Fibroblast of mammary gland (primary cell): ENCODE results near the gene AIG1.

Source experiments
- DNase-seq: peaks from one replicate; pipeline ENCODE4 v3.0.0-alpha.2; 2010; ENCODE audit warnings: low read depth
- H3K4me3 ChIP-seq: 2 replicates; pipeline ENCODE4 v1.5.1; 2011; ENCODE audit warnings: low read depth, mild to moderate bottlenecking, low read length, moderate library complexity; ENCODE audit not compliant: control insufficient read depth
- TF ChIP-seq, protein P1 (sequence below): conservative IDR thresholded peaks from 2 replicates; pipeline ENCODE4 v1.5.1; 2011; ENCODE audit warnings: low read depth, low read length, inconsistent platforms; ENCODE audit not compliant: control insufficient read depth, insufficient read depth

AIG1 gene

DNA sequence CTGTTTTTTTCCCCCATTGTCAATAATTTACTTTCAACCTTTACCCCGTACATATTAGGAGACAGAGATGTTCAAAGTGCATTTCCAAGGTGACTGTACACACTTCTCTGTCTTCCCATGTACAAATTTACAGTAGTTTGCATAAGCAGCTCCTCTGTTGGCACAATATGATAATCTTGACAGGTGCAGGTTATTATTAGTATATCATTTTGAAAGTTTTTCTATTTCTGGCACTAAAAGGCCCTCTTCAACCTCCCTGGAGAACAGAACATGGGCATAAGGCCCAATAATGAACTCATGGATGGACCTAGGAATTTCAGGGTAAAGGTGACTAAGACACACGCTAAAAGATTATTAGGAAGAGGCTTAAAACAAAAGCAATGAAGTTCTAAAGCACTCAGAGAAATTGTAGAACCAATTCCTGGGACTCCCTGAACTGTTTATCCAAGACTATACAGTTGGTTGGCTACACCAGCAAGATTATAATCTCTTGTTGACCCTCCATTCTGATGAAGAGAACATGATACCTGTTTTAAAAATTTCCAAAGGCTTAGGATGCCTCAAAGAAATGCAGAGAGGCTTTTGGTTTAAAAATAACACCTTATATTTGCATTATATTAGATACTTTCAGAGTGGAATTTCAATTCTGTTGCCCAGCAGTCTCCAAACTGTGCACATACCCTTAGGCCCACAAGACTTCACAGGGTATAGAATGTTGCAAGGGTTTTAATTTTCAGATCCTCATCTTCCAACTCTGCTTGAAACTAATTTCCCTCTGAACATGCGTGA, 1.1 kb downstream of the AIG1 start:
- peak; percentile 56 for DNase-seq
- TF ChIP-seq, protein P1, sequence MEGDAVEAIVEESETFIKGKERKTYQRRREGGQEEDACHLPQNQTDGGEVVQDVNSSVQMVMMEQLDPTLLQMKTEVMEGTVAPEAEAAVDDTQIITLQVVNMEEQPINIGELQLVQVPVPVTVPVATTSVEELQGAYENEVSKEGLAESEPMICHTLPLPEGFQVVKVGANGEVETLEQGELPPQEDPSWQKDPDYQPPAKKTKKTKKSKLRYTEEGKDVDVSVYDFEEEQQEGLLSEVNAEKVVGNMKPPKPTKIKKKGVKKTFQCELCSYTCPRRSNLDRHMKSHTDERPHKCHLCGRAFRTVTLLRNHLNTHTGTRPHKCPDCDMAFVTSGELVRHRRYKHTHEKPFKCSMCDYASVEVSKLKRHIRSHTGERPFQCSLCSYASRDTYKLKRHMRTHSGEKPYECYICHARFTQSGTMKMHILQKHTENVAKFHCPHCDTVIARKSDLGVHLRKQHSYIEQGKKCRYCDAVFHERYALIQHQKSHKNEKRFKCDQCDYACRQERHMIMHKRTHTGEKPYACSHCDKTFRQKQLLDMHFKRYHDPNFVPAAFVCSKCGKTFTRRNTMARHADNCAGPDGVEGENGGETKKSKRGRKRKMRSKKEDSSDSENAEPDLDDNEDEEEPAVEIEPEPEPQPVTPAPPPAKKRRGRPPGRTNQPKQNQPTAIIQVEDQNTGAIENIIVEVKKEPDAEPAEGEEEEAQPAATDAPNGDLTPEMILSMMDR: no peak
- H3K4me3 ChIP-seq: peak overlapping the region; percentile 78

DNA sequence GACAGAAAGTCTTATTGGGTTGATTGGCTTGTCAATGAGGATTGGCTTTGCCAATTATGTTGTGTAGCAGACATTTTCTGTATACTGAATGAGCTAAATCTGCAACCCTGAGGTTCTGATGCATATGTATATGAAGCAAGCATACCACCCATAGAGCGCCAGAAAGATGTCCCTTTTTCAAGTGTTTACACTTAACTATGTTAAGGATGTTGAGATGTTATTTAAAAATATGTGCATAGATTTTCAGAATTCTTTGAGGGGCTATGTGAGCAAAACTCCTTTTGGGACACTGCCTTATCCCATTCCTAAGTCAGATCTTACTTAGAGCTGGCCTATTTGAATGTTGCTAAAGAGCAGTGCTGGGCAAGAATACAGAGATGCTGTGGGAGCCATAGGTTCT, 1.9 kb downstream of the AIG1 start:
- no peak for DNase-seq
- no peak overlapping the region for H3K4me3 ChIP-seq
- TF ChIP-seq, protein P1: no peak

DNA sequence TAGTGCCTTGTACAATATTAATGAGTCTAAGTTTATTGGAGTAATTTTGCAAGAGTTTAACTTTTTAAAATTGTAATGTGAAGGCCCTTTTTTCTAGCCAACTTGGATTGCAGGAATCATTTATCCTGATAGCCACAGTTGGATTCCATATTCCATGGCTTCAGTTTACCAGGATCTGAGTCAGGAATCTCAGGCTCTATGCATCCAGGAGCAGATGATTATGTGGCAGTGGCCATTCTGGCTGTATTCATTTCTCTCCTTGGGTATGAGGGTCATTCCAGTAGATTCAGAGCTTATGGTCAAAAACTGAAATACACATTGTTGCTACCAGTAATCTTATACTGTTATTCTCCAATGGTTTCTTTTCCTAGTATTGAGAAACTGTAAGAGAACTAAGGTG, 2.9 kb downstream of the AIG1 start:
- no peak overlapping the region for H3K4me3 ChIP-seq
- no peak for DNase-seq
- TF ChIP-seq, protein P1: no peak

DNA sequence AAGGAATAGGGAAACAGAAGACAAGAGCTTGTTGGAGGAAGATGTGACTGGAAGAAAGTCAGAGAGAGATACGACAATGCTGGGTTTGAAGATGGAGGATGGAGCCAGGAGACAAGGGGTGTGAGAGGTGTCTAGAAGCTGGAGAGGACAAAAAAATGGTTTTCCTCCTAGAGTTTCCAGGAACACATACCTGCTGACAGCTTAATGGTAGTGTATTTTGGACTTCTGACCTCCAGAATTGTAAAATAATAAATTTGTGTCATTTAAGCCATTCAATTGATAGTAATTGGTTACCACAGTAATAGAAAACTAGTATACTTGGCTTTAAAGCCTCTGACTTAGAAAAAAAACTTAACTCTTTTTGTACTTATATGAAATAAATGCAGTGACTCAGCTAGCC, 3.6 kb downstream of the AIG1 start:
- TF ChIP-seq, protein P1: no peak
- no peak for DNase-seq
- H3K4me3 ChIP-seq: no peak overlapping the region

DNA sequence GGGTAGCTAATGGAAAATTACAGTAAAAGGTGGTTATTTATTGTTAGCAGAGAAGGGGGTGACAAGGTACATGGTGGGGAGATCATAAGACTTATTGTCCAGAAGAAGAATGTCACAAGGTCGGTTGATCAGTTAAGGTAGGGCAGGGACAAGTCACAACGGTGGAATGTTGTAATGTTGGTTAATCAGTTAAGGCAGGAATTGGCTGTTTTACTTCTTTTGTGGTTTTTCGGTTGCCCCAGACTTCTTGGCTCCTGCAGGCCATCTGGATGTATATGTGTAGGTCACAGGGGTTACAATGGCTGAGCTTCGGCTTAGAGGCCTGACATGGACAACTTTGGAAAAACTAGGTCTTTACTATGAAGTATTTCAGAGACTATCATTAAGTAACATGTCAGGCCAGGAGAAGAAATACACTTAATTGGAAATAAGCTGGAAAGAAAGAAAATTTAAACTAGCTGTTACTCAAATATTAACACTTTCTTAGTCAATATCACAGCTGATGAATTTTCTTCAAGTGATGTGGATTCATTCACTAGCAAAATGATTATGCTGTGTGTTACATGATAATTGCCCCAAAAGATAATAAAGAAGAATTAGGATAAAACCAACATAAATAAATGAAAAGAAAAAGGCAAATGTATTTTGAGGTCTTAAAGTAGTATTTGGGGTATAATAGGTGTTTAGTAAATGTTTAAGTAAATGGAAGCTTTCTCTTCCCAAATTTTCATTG, 4.4 kb downstream of the AIG1 start:
- DNase-seq: no peak
- TF ChIP-seq, protein P1: no peak
- no peak overlapping the region for H3K4me3 ChIP-seq

DNA sequence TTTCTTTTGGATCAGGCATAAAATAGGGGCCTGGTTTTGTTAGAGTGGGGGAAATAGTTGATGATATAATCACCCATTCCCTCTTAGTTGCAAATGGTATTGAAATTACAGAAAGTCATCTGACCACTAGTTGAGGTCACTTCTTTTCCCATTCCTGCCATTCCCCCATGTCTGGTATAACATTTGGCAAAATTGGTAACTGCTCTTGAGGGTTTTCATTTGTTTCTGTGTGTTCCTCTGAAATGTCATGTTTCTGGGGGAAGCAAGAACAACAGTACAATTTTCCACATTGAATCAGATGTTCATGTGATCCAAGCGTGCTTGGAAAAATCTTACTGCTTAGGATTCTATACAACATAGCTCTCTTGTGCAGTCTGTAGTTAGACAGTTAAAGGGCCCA, 7.3 kb downstream of the AIG1 start:
- H3K4me3 ChIP-seq: no peak overlapping the region
- no peak for DNase-seq
- TF ChIP-seq, protein P1: no peak

DNA sequence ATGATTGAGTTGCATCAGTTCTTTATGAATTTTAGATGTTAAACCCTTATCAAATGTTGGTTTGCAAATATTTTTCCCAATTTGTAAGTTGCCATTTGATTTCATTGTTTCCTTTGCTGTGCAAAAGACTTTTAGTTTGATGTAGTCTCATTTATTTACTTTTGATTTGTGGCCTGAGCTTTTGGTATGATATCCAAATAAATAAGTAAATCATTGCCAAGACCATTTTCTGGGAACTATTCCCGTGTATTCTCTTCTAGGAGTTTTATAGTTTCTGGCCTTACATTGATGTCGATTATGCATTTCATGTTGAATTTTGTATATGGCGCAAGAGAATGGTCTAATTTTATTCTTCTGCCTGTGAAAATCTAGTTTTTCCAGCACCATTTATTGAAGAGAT, 13.4 kb downstream of the AIG1 start:
- no peak for DNase-seq
- H3K4me3 ChIP-seq: no peak overlapping the region
- TF ChIP-seq, protein P1: no peak
